ENCODE data around the gene TNIP2.

Gene TNIP2, protein sequence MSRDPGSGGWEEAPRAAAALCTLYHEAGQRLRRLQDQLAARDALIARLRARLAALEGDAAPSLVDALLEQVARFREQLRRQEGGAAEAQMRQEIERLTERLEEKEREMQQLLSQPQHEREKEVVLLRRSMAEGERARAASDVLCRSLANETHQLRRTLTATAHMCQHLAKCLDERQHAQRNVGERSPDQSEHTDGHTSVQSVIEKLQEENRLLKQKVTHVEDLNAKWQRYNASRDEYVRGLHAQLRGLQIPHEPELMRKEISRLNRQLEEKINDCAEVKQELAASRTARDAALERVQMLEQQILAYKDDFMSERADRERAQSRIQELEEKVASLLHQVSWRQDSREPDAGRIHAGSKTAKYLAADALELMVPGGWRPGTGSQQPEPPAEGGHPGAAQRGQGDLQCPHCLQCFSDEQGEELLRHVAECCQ

DNA sequence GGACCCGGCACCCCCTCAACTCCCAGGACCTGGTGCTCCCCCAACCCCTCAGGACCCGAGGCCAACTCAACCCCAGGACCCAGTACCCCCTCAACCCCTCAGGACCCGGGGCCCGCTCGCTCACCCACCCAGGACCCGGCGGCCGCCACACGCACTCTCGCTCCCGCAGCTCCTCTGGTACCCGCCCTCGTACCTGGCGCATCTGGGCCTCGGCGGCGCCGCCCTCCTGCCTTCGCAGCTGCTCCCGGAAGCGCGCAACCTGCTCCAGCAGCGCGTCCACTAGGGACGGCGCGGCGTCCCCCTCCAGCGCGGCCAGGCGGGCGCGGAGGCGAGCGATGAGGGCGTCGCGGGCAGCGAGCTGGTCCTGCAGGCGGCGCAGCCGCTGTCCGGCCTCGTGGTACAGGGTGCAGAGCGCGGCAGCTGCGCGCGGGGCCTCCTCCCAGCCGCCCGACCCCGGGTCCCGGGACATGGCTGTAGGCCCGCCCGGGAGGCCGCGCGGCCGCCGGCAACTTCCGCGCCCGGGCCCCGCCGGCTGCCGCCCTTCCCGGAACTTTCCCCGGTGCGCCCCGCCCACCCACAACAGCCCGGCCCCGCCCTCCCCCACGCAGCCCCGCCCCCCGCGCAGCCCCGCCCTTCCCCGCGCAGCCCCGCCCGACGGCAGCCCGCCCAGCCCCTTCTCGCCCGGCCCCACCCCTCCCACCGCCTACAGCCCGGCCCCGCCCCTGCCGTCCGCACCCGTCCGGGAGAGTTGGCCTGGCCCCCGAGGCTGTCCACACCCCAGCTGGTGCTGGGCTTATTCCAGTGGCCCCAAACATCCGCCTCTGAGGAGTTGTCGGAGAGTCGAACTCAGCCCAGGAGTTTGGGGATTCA lies at the start of gene TNIP2:
TNIP2 (minus strand) TSS at position 516 of the 870 bp plus-strand sequence; CDS start at position 469, 47 bp downstream.
- DNase-seq (ENCODE audit: low read depth, low spot score): no peak

DNA sequence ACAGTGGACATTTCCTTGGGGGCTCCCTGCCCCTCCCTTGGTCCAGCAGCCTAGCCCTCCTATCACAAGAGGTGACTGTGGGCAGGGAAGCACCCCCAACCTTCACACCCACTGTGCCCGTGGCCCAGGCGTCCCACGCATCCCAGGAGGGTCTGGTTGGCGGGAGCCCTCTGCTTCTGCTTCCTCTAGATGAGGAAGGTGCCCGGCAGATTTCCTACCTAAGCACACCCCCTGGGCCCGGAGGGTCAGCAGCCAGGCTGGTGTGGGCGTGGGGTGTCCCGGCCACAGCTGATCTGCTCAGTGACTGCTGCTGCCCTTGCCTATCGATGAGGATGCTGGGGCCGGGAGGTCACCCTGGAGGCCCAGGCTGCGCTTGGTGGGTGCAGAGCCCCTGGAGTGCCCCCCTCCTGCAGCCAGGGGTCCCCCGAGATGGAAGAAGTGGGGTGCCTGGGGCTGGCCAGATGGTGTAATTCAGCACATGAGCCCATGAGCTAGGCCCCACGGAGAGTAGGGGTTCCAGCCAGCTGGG lies 48.9 kb upstream of the TNIP2 start:
- DNase-seq (ENCODE audit: low read depth, low spot score): no peak

DNA sequence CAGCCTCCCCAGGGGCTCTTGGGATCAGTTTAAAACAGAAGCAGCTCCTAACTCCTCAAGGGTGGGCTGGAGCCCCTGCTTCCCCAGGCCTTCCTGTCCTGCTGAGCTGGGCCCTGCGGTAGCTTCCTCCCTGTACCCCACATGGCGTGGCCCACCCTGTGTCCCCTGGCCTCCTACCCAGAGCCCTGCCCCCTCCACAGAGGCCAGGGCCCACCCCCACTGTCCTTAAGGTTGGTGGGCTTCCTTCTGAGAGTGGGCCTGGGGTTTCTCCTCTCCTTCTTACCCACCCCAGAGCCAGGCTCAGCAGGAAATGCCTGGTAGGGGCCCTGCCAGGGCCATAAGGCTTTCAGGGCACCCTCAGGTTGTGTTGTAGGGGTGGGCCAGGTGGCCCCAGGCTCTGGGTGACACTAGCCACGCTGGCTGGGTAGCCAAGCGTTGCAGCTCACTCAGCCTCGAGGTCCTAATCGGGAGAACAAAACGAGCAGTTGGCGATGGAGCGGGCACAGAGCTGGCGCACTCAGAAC lies 48.4 kb upstream of the TNIP2 start:
- no peak for DNase-seq (ENCODE audit: low read depth, low spot score)

DNA sequence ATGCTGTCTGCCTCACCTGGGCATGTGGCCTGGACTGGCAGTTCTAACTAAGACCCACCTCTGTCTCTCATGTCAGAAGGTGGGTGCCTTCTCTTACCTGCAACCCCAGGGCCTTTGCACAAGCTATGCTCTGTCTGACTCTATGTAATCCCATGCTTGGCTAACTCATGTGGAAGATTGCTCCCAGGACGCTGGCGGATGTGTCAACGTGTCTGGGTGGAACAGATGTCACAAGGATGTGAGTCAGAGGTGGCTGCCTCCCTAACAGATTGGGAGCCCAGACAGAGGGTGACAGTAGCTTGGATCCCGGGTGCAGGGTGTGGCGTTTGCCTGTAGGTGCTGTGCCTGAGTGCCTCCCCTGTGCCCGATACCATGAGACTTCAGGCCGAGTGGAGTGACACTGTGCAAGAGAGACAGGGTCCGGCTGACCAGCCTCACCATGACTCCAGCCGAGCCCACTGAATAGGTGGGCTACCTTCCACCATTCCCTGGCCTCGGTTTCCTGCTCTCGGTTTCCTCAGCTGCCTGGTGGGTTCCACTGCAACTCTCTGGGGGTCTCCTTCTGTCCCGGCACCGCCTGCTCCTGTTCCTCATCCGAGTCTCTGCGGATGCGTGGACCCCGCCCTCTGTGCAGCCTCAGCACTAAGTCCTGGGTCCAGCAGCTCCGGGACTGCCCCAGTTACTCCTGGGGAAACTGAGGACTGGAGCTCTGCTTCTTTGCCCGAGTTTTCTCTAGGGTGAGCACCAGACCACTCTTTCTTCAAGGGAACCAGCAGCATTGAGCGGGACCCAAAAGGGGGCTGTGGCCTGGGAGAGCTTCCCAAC lies 47.7 kb upstream of the TNIP2 start:
- DNase-seq (ENCODE audit: low read depth, low spot score): no peak

DNA sequence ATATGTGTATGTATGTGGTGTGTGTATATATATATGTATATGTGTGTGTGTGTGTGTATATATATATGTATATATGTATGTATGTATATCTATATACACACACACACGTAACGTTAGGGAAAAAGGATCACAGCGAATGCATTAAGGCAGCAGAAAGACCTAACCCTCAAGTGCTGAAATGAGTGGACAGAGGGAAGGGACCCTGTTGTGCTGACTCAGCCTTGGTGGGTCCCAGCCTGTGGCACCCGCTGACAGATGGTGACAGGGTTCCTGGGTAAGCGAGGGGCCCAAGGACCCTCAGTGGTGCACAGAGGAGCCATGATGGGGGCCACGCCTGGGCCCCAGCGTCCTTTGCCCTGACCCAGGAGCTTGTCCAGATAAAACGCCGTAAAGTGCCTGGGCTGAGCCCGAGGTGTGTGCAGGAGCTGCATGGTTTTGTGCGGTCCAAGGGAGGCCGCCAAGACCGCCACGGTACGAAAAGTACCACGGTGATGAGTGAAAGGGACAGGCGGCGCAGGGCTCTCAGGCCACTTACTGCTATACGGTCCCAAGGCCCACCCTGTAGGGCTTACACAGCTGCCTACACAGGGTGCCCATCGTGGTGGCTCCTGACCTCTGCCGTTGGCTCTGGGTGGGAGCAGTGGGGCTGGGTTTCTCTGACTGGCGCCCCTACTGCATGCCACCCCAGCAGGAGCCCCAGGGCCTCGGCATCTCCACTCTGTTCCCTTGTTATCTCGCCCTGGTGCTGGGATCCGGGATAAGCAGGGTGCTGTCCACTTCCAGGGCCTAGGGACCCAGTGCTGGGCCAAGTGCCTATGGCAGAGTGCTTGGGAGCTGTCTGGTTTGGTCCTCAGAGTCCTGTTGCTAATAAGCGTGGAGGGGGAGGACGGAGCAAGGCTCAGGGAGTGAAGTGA lies 46.7 kb upstream of the TNIP2 start:
- DNase-seq (ENCODE audit: low read depth, low spot score): no peak

DNA sequence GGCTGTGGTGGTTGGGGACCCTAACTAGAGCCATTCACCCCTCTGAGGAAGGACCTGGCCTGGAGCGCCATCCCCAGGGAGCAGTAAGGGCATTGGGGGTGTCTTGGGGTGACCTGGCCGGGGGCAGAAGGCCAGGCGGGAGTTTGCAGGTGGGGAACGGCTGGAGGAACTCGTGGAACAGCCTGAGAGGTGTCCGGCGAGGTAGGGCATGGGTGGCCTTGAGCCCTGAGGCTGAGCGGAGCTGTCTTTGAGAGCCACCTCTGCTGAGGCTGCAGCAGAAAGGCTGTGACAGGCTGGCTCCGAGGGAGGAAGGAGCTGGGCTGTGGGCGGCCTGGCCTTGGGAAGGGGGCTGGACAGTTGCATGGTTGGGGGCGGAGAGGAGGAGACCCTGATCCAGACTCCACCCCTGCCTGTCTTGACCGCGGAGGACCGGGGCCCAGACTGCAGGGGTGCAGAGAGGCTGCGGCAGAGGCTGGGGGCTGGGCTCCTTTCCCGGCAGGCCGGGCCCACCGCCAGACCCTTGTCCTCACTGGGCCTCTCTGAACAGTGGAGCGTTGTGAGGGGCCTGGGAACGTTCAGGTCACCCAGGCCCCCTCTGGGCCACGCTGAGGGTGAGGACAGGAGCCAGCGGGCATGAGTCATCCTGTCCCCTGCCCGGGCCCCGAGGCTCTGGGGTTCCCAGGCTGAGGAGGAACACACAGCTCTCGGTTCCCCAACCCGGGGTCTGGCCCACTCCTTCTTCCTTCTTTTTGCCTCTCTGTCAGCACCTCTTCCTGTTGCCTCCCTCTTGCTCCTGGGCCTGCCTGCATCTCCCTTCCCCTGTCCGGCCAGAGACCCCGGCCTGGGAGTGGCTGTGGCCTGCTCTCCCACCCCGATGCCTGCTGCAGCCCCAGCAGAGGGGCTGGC lies 44.8 kb upstream of the TNIP2 start:
- DNase-seq (ENCODE audit: low read depth, low spot score): no peak

DNA sequence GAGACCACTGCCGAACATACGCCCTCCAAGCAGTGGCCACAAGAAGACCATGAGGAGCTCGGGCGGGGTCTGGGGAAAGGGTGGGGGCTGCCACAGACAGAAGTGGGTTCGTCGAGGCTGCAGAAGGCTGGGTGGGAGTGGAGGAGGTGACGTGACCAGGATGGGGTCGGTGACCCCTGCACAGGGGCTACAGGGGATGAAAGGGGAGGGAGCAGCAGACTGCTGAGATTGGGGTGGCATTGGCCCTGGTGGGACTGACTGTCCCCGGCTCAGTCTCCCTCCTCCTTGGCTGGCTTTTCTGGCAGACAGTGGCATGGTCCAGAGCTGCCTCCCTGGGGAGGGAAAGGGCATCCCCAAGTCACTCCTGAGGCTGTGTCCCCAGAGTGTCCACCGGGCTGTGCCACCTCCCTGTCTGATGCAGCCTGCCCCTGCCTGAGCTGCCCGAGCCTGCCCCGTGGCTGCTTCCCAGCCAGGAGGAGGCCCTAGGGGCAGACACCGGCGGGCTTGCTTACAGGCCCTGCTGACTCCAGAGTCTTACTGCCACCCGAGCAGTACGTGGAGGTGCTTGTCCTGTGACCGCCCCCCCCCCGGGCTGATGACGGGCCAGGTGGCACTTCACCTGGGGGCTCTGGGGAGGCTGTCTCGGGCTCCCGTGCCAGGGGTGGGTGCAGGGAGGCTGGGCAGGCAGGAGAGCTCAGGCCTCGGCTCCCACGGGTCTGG lies 44.0 kb upstream of the TNIP2 start:
- DNase-seq (ENCODE audit: low read depth, low spot score): no peak

DNA sequence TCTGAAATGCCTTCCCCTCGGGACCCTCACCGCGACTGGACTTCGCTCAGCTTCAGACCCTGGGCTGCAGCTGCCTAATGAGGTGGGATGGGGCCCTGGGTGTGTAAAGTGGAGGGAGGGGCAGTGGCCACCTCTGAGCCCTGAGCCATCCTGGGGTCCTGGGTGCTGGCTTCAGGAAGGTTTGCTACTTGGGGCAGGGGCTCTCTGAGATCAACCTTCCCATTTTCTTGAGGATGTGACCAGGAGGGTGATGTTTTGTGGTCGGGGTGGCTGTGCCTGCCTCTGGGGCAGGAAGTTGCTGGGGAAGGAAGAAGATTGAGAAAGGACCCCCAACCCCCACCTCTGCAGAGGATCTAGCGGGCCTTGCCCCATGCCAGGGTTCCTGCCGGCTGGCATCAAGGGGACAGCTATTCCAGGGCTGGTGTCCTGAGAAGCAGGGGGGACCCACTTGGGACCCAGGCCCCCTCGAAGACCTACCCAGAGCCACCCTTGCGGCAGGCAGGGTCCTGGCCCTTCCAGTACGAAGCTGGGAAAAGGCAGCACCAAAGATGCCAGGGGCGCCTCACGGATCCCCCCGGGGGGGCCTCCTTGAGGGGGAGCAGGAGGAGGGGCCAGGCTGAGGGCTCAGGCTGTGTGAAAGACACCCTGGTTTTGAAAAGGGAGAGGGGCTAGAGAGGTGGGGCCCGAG lies 43.2 kb upstream of the TNIP2 start:
- no peak for DNase-seq (ENCODE audit: low read depth, low spot score)

DNA sequence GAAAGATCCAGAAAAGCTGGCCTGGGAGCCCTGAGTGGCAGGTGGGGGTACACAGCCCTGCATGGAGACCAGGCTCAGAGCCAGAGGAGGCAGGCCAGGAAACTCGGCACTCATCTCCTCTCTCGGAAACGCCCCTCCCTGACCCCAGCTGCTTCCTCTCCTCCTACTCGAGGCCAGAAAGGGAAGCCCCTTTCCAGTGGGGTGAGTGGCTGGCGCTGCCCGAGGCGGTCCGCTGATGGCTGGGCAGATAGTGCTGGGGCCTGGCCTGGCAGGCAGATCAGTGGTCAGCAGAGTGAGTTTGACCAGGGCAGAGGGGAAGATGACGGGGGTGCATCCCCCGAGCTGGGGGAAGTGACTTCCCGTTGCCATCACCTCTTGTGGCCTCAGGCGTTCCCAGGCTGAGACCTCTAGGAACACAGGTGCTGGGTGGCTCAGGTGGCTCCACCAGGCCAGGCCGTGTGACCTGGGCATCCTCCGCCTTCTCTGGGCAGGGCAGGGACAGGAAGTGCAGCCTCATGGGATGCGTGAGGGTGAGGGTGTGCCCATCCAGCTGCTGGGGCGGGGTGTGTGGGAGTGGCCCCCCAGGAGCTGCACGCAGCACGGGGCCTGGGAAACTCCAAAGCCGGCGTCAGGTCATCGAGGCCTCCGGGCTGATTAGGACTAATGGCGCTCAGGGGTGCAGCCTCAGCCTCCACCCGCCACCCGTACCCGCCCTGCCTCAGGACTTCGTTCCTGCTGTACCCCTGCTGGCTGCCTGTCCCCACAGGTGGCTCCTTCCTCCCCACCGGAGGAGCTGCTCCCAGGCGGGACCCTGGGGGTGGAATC lies 42.5 kb upstream of the TNIP2 start:
- DNase-seq (ENCODE audit: low read depth, low spot score): no peak

DNA sequence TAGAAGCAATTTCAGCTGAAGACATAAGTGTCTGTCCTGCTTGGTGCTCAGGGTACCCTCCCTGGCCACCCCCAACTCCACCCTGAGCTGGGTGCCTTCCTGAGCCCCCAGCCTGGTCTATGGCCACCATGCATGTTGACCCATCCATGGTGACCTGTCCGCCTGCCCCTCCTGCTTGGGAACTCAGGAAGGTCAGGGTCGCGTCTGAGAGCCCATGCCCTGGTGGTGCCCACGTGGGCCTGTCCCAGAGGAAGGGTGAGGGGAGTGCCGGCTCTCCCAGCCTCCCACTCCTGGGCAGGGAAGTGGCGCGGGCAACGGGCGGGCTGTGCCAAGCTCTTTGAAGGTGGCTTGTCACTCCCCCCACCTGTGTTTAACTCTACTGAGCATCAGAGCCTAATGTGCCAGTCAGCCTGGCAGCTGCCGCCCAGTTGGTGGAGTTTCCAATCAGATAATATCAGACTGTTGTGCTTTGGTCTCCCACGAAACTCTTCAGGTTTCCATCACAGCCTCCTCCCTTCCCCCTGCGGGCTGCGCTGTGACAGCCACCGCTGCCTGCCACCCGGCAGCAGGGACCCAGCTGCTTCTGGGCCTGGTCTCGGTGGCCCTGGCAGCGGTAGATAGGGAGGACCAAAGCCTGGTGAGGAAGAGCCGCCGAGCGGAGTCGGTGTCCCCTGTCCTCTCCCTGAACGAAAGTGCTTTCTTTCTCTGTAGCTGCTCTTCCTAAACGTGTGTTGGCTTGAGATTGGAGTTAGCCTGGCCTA lies 41.6 kb upstream of the TNIP2 start:
- no peak for DNase-seq (ENCODE audit: low read depth, low spot score)

DNA sequence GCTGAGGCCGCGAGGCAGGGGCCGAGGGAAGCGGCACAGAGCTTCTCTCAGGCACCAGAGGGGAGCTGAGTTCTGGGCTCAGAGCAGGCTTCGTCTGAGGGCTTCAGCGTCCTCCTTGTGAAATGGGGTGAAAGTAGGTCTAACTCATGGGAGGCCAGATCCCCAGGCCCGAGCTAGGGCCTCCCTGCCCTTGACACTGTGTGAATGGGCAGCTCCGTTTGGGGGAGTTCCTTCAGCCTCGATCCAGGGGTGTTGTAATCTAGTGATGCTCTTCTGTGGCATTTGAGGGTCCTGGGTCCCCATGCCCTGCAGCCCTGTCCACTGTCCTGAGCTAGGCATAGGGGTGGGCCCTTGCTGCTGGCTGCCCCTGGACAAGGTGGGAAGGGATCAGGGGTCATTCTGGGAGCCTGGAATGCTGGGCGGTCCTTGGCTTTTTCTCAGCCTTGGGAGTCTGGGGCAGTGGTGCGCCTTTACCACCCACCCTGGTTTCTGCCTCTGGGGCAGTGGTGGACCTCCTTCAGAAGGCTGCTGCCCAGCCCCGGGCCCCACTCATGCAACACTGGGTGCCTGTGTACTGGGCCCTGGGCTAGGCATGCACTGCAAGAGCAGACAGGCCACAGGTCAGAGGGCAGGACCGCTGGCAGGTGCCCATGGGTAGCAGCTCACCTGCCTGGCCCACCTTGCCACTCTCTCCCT lies 40.9 kb upstream of the TNIP2 start:
- no peak for DNase-seq (ENCODE audit: low read depth, low spot score)

DNA sequence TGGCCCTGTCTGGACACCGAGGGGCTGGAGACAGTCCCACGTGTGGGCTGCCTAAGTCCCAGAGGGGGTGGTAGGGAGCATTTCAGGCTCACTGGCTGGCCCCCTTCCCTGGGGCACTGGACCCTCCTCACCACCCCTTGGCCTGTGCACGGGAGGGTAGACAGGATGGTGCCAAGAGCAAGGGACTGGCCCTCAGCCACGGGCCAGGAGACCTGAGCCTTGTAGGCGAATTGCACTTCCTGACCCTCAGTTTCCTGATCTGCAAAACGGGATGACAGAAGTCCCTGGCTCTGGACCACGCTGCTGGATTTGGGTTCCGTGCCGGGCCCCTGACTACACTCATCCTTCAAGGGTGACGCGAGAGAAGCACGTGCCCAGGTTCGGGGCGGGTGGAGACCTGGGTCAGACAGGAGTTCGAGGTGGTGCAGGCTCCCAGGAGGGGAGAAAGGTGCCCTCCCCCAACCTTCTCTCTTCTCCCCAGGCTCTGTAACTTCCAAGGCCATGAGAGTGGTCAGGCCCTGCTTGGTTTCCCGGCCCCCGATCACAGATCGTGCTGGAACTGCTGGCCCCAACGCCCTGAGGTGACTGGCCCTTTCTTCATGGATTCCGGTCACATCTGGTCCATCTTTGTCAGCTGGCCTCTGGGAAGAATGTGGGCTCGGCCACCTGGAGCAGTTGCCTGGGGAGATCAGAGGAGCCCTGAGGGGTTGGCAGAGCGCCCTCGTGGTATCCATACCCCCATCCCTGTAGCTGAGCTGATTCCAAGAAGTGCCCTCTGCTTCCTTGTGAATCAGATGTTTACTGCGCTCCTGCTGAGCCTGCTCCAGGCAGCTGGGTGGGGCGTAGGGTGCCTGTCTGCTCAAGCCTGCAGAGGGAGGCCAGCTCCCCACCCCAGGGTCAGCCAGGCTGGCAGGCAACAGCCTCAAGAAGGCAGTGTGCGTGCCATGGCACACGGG lies 40.0 kb upstream of the TNIP2 start:
- DNase-seq (ENCODE audit: low read depth, low spot score): no peak

DNA sequence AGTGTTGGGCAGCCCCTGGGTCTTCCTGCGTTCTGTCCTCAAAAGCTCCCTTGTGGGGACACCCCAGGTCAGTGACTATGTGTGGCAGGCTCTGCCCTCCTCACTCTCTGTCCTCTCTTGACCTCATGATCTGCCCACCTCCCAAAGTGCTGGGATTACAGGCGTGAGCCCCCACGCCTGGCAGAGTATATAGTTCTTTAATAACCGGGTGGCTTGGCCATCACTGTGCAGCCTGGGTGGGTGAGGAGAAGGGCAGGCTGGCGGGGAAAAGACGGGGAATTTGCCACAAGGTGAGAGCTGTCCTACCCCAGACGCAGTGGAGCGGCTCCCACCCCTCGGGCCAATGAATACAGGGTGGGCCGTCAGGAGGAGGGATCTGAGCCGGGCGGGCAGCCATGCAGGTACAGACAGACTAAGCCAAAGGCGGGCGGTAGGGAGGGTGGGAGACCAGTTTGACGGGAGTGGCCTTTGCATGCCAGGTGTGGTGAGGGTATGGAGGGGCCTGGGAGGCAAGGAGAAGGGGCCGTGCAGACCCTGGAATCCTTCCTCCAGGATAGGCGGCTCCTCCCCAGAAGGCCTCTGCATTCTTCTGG lies 39.3 kb upstream of the TNIP2 start:
- no peak for DNase-seq (ENCODE audit: low read depth, low spot score)
